Endodermal cell (in vitro differentiated cells): Measurements from ENCODE around the gene SLC16A4. TPM values are rescaled to one million over a fixed set of nuclear protein-coding genes. Genes with fewer than 3 reads are reported as not detected.

ENCODE experiments used
- DNase-seq: peaks from one replicate; pipeline ENCODE4 v3.0.0-alpha.2; 2017
- H3K27ac ChIP-seq: 2 replicates; pipeline ENCODE4 v1.5.1; 2013; ENCODE audit warnings: mild to moderate bottlenecking, low read depth, low read length, moderate library complexity
- H3K27me3 ChIP-seq: 2 replicates; pipeline ENCODE4 v1.6.1; 2013; ENCODE audit warnings: mild to moderate bottlenecking, low read length, moderate library complexity; ENCODE audit not compliant: insufficient read depth, control insufficient read depth, poor library complexity, severe bottlenecking
- H3K36me3 ChIP-seq: 2 replicates; pipeline ENCODE4 v1.7.0; 2013; ENCODE audit warnings: mild to moderate bottlenecking, low read length, moderate library complexity; ENCODE audit not compliant: control insufficient read depth, insufficient read depth
- H3K4me1 ChIP-seq: one replicate; pipeline ENCODE4 v1.7.0; 2013; ENCODE audit warnings: low read length; ENCODE audit not compliant: control insufficient read depth, insufficient read depth
- H3K4me3 ChIP-seq: 2 replicates; pipeline ENCODE4 v1.5.1; 2013; ENCODE audit warnings: mild to moderate bottlenecking, low read length, moderate library complexity
- H3K9ac ChIP-seq: 2 replicates; pipeline ENCODE4 v1.6.1; 2013; ENCODE audit warnings: mild to moderate bottlenecking, low read length, moderate library complexity; ENCODE audit not compliant: poor library complexity, severe bottlenecking; ENCODE audit errors: extremely low read depth
- H3K9me3 ChIP-seq: 2 replicates; pipeline ENCODE4 v1.6.1; 2013; ENCODE audit warnings: mild to moderate bottlenecking, low read length, moderate library complexity; ENCODE audit not compliant: control insufficient read depth
- H3K27ac Mint-ChIP-seq: 2 replicates; pipeline ENCODE4 v1.8.0; 2020; ENCODE audit warnings: mixed read lengths
- H3K27me3 Mint-ChIP-seq: 2 replicates; pipeline ENCODE4 v1.8.0; 2021; ENCODE audit warnings: mild to moderate bottlenecking, mixed read lengths; ENCODE audit not compliant: insufficient read depth
- H3K36me3 Mint-ChIP-seq: 2 replicates; pipeline ENCODE4 v1.8.0; 2020; ENCODE audit warnings: low read depth, mixed read lengths
- H3K4me1 Mint-ChIP-seq: 2 replicates; pipeline ENCODE4 v1.8.0; 2020; ENCODE audit warnings: mixed read lengths
- H3K4me3 Mint-ChIP-seq: 2 replicates; pipeline ENCODE4 v1.8.0; 2020; ENCODE audit warnings: mild to moderate bottlenecking, moderate library complexity, mixed read lengths
- H3K9me3 Mint-ChIP-seq: 2 replicates; pipeline ENCODE4 v1.8.0; 2020; ENCODE audit warnings: mild to moderate bottlenecking, mixed read lengths
- WGBS, 2 experiments: methylation state at CpG; one replicate each; pipeline versions ENCODE4 v1.1.5 to v1.1.7; 2013; ENCODE audit warnings: missing lambda C conversion rate in 2 of 2, mixed read lengths in 1 of 2; ENCODE audit not compliant: insufficient coverage in 1 of 2, insufficient read length in 1 of 2; 5-methylcytosine and 5-hydroxymethylcytosine counted together
- total RNA-seq, 2 donors: library from RNA; stranded (reverse); fragmentation: NEBNext Ultra II Directional in 1 of 2; extraction: Animal tissue kit (Norgen Biotek cat#: 25700) in 1 of 2; gene quantifications; 2 replicates in 1 of 2; 3 replicates in 1 of 2; pipeline ENCODE4 v1.2.1, GENCODE V29; 2021
- TF ChIP-seq, protein P1 (sequence below): fragments of 200-600 bp; sonication (generic); conservative IDR thresholded peaks from 2 replicates; pipeline ENCODE4 v1.5.0; 2021; ENCODE audit warnings: antibody characterized with exemption, mild to moderate bottlenecking

Gene SLC16A4
- total RNA-seq, 2 donors from 2014 or later = 0.55 to 0.86 TPM

DNA sequence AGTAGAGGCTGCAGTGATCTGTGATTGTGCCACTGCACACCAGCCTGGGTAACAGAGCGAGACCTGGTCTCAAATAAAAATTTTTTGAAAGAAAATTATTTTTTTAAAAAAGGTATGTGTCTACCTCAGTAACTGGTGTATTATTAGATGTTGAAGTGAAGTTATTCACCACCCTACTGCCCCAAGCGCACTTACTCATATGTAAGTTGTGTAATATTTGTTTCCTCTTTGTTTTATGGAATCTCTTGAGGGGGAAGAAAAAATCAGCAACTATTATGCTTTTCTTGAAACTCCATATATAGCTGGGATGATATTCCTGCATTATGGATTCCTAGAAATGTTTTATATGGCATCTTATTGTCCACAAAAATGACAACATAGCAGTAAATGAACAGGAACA lies 30.4 kb downstream of the SLC16A4 start:
- Histone ChIP-seq H3K4me3 (no peak overlapping the region), H3K27me3 (no peaks in the 10 kb centered on the region), H3K9me3 (no peaks in the 10 kb centered on the region), H3K27ac (no peak overlapping the region), H3K4me1 (no peaks in the 10 kb centered on the region), H3K36me3 (peaks cover 65% of the 10 kb centered on the region), H3K9ac (no peak overlapping the region)
- Mint-ChIP-seq H3K4me3 (no peak overlapping the region), H3K4me1 (no peaks in the 10 kb centered on the region), H3K9me3 (no peaks in the 10 kb centered on the region), H3K27me3 (no peaks in the 10 kb centered on the region), H3K27ac (no peak overlapping the region), H3K36me3 (peaks cover 52% of the 10 kb centered on the region)
- 90 to 100% methylated on average over 1 to 2 of the region's 2 CpGs for WGBS, 2 experiments
- TF ChIP-seq, protein P1, sequence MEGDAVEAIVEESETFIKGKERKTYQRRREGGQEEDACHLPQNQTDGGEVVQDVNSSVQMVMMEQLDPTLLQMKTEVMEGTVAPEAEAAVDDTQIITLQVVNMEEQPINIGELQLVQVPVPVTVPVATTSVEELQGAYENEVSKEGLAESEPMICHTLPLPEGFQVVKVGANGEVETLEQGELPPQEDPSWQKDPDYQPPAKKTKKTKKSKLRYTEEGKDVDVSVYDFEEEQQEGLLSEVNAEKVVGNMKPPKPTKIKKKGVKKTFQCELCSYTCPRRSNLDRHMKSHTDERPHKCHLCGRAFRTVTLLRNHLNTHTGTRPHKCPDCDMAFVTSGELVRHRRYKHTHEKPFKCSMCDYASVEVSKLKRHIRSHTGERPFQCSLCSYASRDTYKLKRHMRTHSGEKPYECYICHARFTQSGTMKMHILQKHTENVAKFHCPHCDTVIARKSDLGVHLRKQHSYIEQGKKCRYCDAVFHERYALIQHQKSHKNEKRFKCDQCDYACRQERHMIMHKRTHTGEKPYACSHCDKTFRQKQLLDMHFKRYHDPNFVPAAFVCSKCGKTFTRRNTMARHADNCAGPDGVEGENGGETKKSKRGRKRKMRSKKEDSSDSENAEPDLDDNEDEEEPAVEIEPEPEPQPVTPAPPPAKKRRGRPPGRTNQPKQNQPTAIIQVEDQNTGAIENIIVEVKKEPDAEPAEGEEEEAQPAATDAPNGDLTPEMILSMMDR = no peak
- no peak for DNase-seq

DNA sequence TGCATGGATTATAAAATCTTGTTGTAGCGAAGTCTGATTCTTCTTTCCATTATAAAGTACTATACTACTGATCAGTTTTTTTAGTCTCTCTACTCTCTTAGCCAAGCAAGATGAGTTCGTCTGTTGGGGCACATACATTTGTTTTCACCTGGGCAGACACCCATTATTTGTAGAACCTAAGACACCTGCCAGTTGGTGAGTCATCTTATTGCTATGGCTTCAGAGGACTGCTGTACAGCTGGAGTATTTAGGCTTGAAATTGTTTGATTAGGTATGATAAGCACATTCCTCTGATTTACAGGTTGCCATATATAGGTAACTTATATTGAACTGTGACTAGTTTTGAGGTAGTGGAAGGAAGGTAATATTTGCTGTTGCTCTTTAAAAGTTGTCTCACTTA lies 34.4 kb downstream of the SLC16A4 start:
- no peak overlapping the region for H3K27ac Mint-ChIP-seq
- no peak for DNase-seq
- Histone ChIP-seq H3K27me3 (no peaks in the 10 kb centered on the region), H3K27ac (no peak overlapping the region), H3K36me3 (peaks cover 43% of the 10 kb centered on the region), H3K9ac (no peak overlapping the region), H3K4me1 (no peaks in the 10 kb centered on the region), H3K9me3 (no peaks in the 10 kb centered on the region), H3K4me3 (no peak overlapping the region)
- TF ChIP-seq, protein P1 = no peak
- H3K4me1 Mint-ChIP-seq = no peaks in the 10 kb centered on the region
- H3K27me3 Mint-ChIP-seq = no peaks in the 10 kb centered on the region
- no peaks in the 10 kb centered on the region for H3K9me3 Mint-ChIP-seq
- peaks cover 30% of the 10 kb centered on the region for H3K36me3 Mint-ChIP-seq
- no peak overlapping the region for H3K4me3 Mint-ChIP-seq
- WGBS, 2 experiments = 96% methylated on average over 2 of the region's 2 CpGs; no CpG with 5 or more reads in 1 of the 2 experiments

DNA sequence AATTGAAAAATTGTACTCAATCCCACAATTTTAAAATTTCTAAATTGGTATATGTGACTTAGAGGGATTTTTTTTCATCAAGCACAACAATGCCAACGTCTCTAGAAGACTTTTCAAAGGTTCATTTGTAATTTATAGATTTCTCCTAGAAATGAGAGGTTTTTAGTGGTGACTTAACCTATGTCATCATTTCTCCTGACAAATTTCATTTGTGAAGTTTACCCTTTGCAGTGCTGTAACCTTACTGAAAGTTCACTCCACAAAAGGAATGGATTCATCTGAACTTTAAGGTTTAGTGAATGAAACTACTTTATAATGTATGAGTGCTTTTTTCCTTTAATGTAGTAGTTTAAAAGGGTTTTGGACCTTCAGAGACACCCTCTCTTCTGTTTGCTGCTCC lies 35.5 kb downstream of the SLC16A4 start:
- no peak for DNase-seq
- Mint-ChIP-seq H3K4me3 (no peak overlapping the region), H3K27me3 (no peaks in the 10 kb centered on the region), H3K9me3 (no peaks in the 10 kb centered on the region), H3K36me3 (peaks cover 23% of the 10 kb centered on the region), H3K4me1 (peaks cover 2% of the 10 kb centered on the region), H3K27ac (no peak overlapping the region)
- TF ChIP-seq, protein P1 = no peak
- Histone ChIP-seq H3K4me1 (peaks cover 5% of the 10 kb centered on the region), H3K9me3 (no peaks in the 10 kb centered on the region), H3K4me3 (no peak overlapping the region), H3K9ac (no peak overlapping the region), H3K27ac (no peak overlapping the region), H3K36me3 (peaks cover 37% of the 10 kb centered on the region), H3K27me3 (no peaks in the 10 kb centered on the region)
- WGBS, 2 experiments = 91% methylated on average over 1 of the region's 1 CpG; no CpG with 5 or more reads in 1 of the 2 experiments
